Heart left ventricle (tissue), 13 donors: ENCODE measurements around the gene TXNRD2.

Source experiments
- CTCF ChIP-seq, 12 donors: fragments of 200-600 bp; sonication (generic) in 4 of 12; IDR thresholded peaks; one replicate each; pipeline versions ENCODE4 v1.5.0 to v1.8.0; 2018 to 2022; ENCODE audit warnings: antibody characterized with exemption in 12 of 12, mild to moderate bottlenecking in 5 of 12
- POLR2A ChIP-seq, 2 donors: fragments of 450-650 bp; IDR thresholded peaks; one replicate each; pipeline ENCODE4 v1.6.1; 2017; ENCODE audit warnings: antibody characterized with exemption in 2 of 2, mild to moderate bottlenecking in 2 of 2, moderate library complexity in 2 of 2
- donor health status: ischemic (EF 13 %, LVEDD 7.1; RV severe dilation, severe dysfunction).
- donor health status: DM: no; HTN: yes; CAD: no.
- donor health status: DM: no; HTN: no; CAD: no.
- donor health status: ischemic (EF 25% LVEDD 6.9; RV normal size, moderate dysfunction).
- donor health status: ischemic (EF 25% LVEDD 5.7; RV mildly dilated, moderate dysfunction).
- donor health status: ischemic (EF 35%, LVEDD 5.7; RV mildly dilated, moderate dysfunction).
- donor health status: nonischemic (EF 11% LVEDD 7.7; RV severe dilation, severe dysfunction).
- donor health status: DM: yes; HTN: yes; CAD: no.
- donor health status: PGD.
- donor health status: ischemic (EF 29% LVEDD 5.4; RV normal size, mild dysfunction).
- donor health status: nonischemic (EF 23%, LVEDD 6.1; RV moderate dilation, normal function).

- no peak for TF ChIP-seq CTCF (IDR thresholded peaks at IDR 0.05)
- TF ChIP-seq POLR2A (IDR thresholded peaks at IDR 0.05) = no peak
Observed at GRCh38 chr22:19974935-19975706, 33.5 kb upstream of the TXNRD2 start.
